T-helper 2 cell treated with Interferon-gamma antibody and Interleukin-4, amounts not matched to agents 5 μg/mL and 100 μg/mL, for 36 hours (primary cell): ENCODE measurements around the gene TMEM247.

ENCODE experiments used
- DNase-seq: peaks from one replicate; pipeline ENCODE4 v3.0.0; 2021; ENCODE audit warnings: low spot score
- H3K27ac Mint-ChIP-seq: one replicate; pipeline ENCODE4 v1.8.0; 2021; ENCODE audit warnings: mild to moderate bottlenecking, mixed read lengths
- H3K27me3 Mint-ChIP-seq: one replicate; pipeline ENCODE4 v1.8.0; 2021; ENCODE audit warnings: low read depth, mixed read lengths
- H3K36me3 Mint-ChIP-seq: one replicate; pipeline ENCODE4 v1.8.0; 2021; ENCODE audit warnings: low read depth, mixed read lengths
- H3K4me1 Mint-ChIP-seq: one replicate; pipeline ENCODE4 v1.8.0; 2021; ENCODE audit warnings: low read depth, mixed read lengths
- H3K4me3 Mint-ChIP-seq: one replicate; pipeline ENCODE4 v1.8.0; 2022; ENCODE audit warnings: mild to moderate bottlenecking, moderate library complexity, mixed read lengths
- H3K9me3 Mint-ChIP-seq: one replicate; pipeline ENCODE4 v1.8.0; 2021; ENCODE audit warnings: mixed read lengths

TMEM247 gene

GRCh38 chr2:46488389-46488788, 9.0 kb downstream of the TMEM247 start:
- no peak overlapping the region for H3K4me3 Mint-ChIP-seq
- H3K27ac Mint-ChIP-seq = no peak overlapping the region
- H3K36me3 Mint-ChIP-seq = no peaks in the 10 kb centered on the region
- peaks cover 4% of the 10 kb centered on the region for H3K4me1 Mint-ChIP-seq
- peaks cover 2% of the 10 kb centered on the region for H3K27me3 Mint-ChIP-seq
- H3K9me3 Mint-ChIP-seq = no peaks in the 10 kb centered on the region
- DNase-seq = no peak

GRCh38 chr2:46489423-46490174, 10.2 kb downstream of the TMEM247 start:
- Mint-ChIP-seq H3K27me3 (no peaks in the 10 kb centered on the region), H3K9me3 (no peaks in the 10 kb centered on the region), H3K4me3 (no peak overlapping the region), H3K36me3 (no peaks in the 10 kb centered on the region), H3K4me1 (peaks cover 10% of the 10 kb centered on the region), H3K27ac (no peak overlapping the region)
- no peak for DNase-seq

- H3K9me3 Mint-ChIP-seq = no peaks in the 10 kb centered on the region
- DNase-seq = no peak
- no peak overlapping the region for H3K27ac Mint-ChIP-seq
- H3K4me3 Mint-ChIP-seq = no peak overlapping the region
- no peaks in the 10 kb centered on the region for H3K36me3 Mint-ChIP-seq
- peaks cover 3% of the 10 kb centered on the region for H3K27me3 Mint-ChIP-seq
- peaks cover 10% of the 10 kb centered on the region for H3K4me1 Mint-ChIP-seq
These were observed 11.3 kb downstream of the TMEM247 start for GRCh38 chr2:46490521-46491141.

GRCh38 chr2:46492301-46492700, 12.9 kb downstream of the TMEM247 start:
- DNase-seq = no peak
- no peak overlapping the region for H3K27ac Mint-ChIP-seq
- no peaks in the 10 kb centered on the region for H3K9me3 Mint-ChIP-seq
- no peak overlapping the region for H3K4me3 Mint-ChIP-seq
- peaks cover 10% of the 10 kb centered on the region for H3K4me1 Mint-ChIP-seq
- no peaks in the 10 kb centered on the region for H3K36me3 Mint-ChIP-seq
- H3K27me3 Mint-ChIP-seq = peaks cover 3% of the 10 kb centered on the region

- Mint-ChIP-seq H3K36me3 (no peaks in the 10 kb centered on the region), H3K27me3 (peaks cover 10% of the 10 kb centered on the region), H3K27ac (peak overlapping the region; percentile 67), H3K9me3 (no peaks in the 10 kb centered on the region), H3K4me1 (peaks cover 10% of the 10 kb centered on the region), H3K4me3 (no peak overlapping the region)
- peak; percentile 14 for DNase-seq
These were observed 14.0 kb downstream of the TMEM247 start for GRCh38 chr2:46493241-46493970.

GRCh38 chr2:46493971-46494250, 14.5 kb downstream of the TMEM247 start:
- peaks cover 16% of the 10 kb centered on the region for H3K27me3 Mint-ChIP-seq
- H3K4me1 Mint-ChIP-seq = peaks cover 13% of the 10 kb centered on the region
- H3K9me3 Mint-ChIP-seq = no peaks in the 10 kb centered on the region
- H3K27ac Mint-ChIP-seq = no peak overlapping the region
- no peak overlapping the region for H3K4me3 Mint-ChIP-seq
- H3K36me3 Mint-ChIP-seq = no peaks in the 10 kb centered on the region
- no peak for DNase-seq

- no peaks in the 10 kb centered on the region for H3K36me3 Mint-ChIP-seq
- no peak overlapping the region for H3K4me3 Mint-ChIP-seq
- no peak for DNase-seq
- no peak overlapping the region for H3K27ac Mint-ChIP-seq
- H3K4me1 Mint-ChIP-seq = peaks cover 14% of the 10 kb centered on the region
- no peaks in the 10 kb centered on the region for H3K9me3 Mint-ChIP-seq
- H3K27me3 Mint-ChIP-seq = peaks cover 16% of the 10 kb centered on the region
These were observed 15.2 kb downstream of the TMEM247 start for GRCh38 chr2:46494596-46494995.

- Mint-ChIP-seq H3K4me1 (peaks cover 21% of the 10 kb centered on the region), H3K36me3 (no peaks in the 10 kb centered on the region), H3K27me3 (peaks cover 22% of the 10 kb centered on the region), H3K4me3 (no peak overlapping the region), H3K27ac (no peak overlapping the region), H3K9me3 (no peaks in the 10 kb centered on the region)
- no peak for DNase-seq
These were observed 16.1 kb downstream of the TMEM247 start for GRCh38 chr2:46495231-46496030.

- Mint-ChIP-seq H3K27me3 (peaks cover 24% of the 10 kb centered on the region), H3K36me3 (no peaks in the 10 kb centered on the region), H3K4me1 (peaks cover 21% of the 10 kb centered on the region), H3K4me3 (no peak overlapping the region), H3K27ac (no peak overlapping the region), H3K9me3 (no peaks in the 10 kb centered on the region)
- DNase-seq = no peak
These were observed 18.4 kb downstream of the TMEM247 start for GRCh38 chr2:46497766-46498165.

- Mint-ChIP-seq H3K4me1 (peaks cover 14% of the 10 kb centered on the region), H3K27me3 (peaks cover 24% of the 10 kb centered on the region), H3K27ac (peak overlapping the region; percentile 47), H3K36me3 (no peaks in the 10 kb centered on the region), H3K9me3 (no peaks in the 10 kb centered on the region), H3K4me3 (peak overlapping the region; percentile 92)
- DNase-seq = no peak
These were observed 19.3 kb downstream of the TMEM247 start for GRCh38 chr2:46498681-46499080.

GRCh38 chr2:46499392-46499785, 20.0 kb downstream of the TMEM247 start:
- Mint-ChIP-seq H3K36me3 (no peaks in the 10 kb centered on the region), H3K4me1 (peaks cover 12% of the 10 kb centered on the region), H3K27ac (peak overlapping the region; percentile 17)

GRCh38 chr2:46500801-46501200, 21.4 kb downstream of the TMEM247 start:
- H3K27me3 Mint-ChIP-seq = peaks cover 22% of the 10 kb centered on the region
- no peak overlapping the region for H3K27ac Mint-ChIP-seq
- no peaks in the 10 kb centered on the region for H3K9me3 Mint-ChIP-seq
- no peak overlapping the region for H3K4me3 Mint-ChIP-seq
- peaks cover 12% of the 10 kb centered on the region for H3K4me1 Mint-ChIP-seq
- no peak for DNase-seq
- no peaks in the 10 kb centered on the region for H3K36me3 Mint-ChIP-seq

More at GRCh38 chr2:46499392-46499785, 20.0 kb downstream of the TMEM247 start:
- H3K4me3 Mint-ChIP-seq = peak overlapping the region; percentile 92
- no peak for DNase-seq
- H3K27me3 Mint-ChIP-seq = peaks cover 24% of the 10 kb centered on the region
- no peaks in the 10 kb centered on the region for H3K9me3 Mint-ChIP-seq

- peaks cover 12% of the 10 kb centered on the region for H3K4me1 Mint-ChIP-seq
- H3K36me3 Mint-ChIP-seq = no peaks in the 10 kb centered on the region
- H3K9me3 Mint-ChIP-seq = no peaks in the 10 kb centered on the region
- no peak for DNase-seq
- H3K27me3 Mint-ChIP-seq = peaks cover 22% of the 10 kb centered on the region
- no peak overlapping the region for H3K27ac Mint-ChIP-seq
- no peak overlapping the region for H3K4me3 Mint-ChIP-seq
These were observed 23.0 kb downstream of the TMEM247 start for GRCh38 chr2:46502291-46502885.
